SK-N-SH (cell line): Measurements from ENCODE around the gene PLA2G1B. TPM values are rescaled to one million over a fixed set of nuclear protein-coding genes. Genes with fewer than 3 reads are reported as not detected.

Experiments used
- CTCF ChIA-PET: fragments of 300-600, 350-600 bp; formaldehyde crosslinking; extraction: SDS; loops from one replicate; lab custom pipeline; 2021; lab: Yijun Ruan, JAX
- POLR2A ChIA-PET: fragments of 350-600 bp; sonication (Branson Sonifier 250); formaldehyde crosslinking; extraction: SDS; loops from one replicate; lab custom pipeline; 2020; ENCODE audit warnings: antibody characterized with exemption, inconsistent platforms; lab: Yijun Ruan, JAX
- DNase-seq: peaks from one replicate; pipeline ENCODE4 v3.0.0; 2012
- H2AFZ ChIP-seq: fragments of 200-600 bp; sonication (generic); 2 replicates; pipeline ENCODE4 v1.8.1; 2016; ENCODE audit warnings: antibody characterized with exemption, mild to moderate bottlenecking, low read depth
- H3F3A ChIP-seq: fragments of 200-600 bp; sonication (generic); replicated peaks from 2 replicates; pipeline ENCODE3; 2016; ENCODE audit warnings: antibody characterized with exemption, mild to moderate bottlenecking; ENCODE audit not compliant: insufficient read depth
- H3K27ac ChIP-seq, 2 experiments: fragments of 200-500 bp in 1 of 2; fragments of 200-600 bp in 1 of 2; sonication (Bioruptor generic) in 1 of 2; sonication (generic), shearing (Covaris generic) in 1 of 2; 2 replicates each; pipeline versions ENCODE4 v1.5.1 to v1.6.1; 2014 to 2016; ENCODE audit warnings: low read depth in 2 of 2, inconsistent platforms in 1 of 2, low read length in 1 of 2, mild to moderate bottlenecking in 1 of 2, mixed read lengths in 1 of 2
- H3K27me3 ChIP-seq: fragments of 200-600 bp; sonication (generic), shearing (Covaris generic); 2 replicates; pipeline ENCODE4 v1.6.1; 2016; ENCODE audit warnings: mixed run types; ENCODE audit not compliant: insufficient read depth
- H3K36me3 ChIP-seq, 2 experiments: fragments of 200-500 bp in 1 of 2; fragments of 200-600 bp in 1 of 2; sonication (Bioruptor generic) in 1 of 2; sonication (generic) in 1 of 2; replicated peaks in 1 of 2; 2 replicates each; pipeline versions ENCODE3 to v1.5.1; 2014 to 2016; ENCODE audit warnings: low read length in 1 of 2, mild to moderate bottlenecking in 1 of 2; ENCODE audit not compliant: insufficient read depth in 2 of 2, control insufficient read depth in 1 of 2
- H3K4me1 ChIP-seq, 2 experiments: fragments of 200-500 bp in 1 of 2; fragments of 200-600 bp in 1 of 2; sonication (Bioruptor generic) in 1 of 2; sonication (generic), shearing (Covaris generic) in 1 of 2; 2 replicates each; pipeline versions ENCODE4 v1.5.1 to v1.6.1; 2014 to 2016; ENCODE audit warnings: low read depth in 1 of 2, low read length in 1 of 2, mixed run types in 1 of 2; ENCODE audit not compliant: insufficient read depth in 2 of 2, control insufficient read depth in 1 of 2
- H3K4me2 ChIP-seq: fragments of 200-600 bp; sonication (generic), shearing (Covaris generic); 2 replicates; pipeline ENCODE4 v1.6.1; 2017; ENCODE audit warnings: mixed run types
- H3K4me3 ChIP-seq, 2 experiments: fragments of 200-500 bp in 1 of 2; fragments of 200-600 bp in 1 of 2; sonication (Bioruptor generic) in 1 of 2; sonication (generic), shearing (Covaris generic) in 1 of 2; 2 replicates each; pipeline versions ENCODE4 v1.5.1 to v1.8.1; 2014 to 2016; ENCODE audit warnings: low read depth in 2 of 2, inconsistent platforms in 1 of 2, low read length in 1 of 2, mild to moderate bottlenecking in 1 of 2, mixed read lengths in 1 of 2, moderate library complexity in 1 of 2
- H3K79me2 ChIP-seq: fragments of 200-600 bp; sonication (generic); 2 replicates; pipeline ENCODE4 v1.8.1; 2017; ENCODE audit warnings: mild to moderate bottlenecking; ENCODE audit not compliant: insufficient read depth
- H3K9ac ChIP-seq: fragments of 200-600 bp; sonication (generic); 2 replicates; pipeline ENCODE4 v1.6.1; 2017; ENCODE audit warnings: mixed run types
- H3K9me2 ChIP-seq: fragments of 200-600 bp; sonication (generic); 2 replicates; pipeline ENCODE4 v1.6.1; 2017; ENCODE audit warnings: mixed run types
- H3K9me3 ChIP-seq: fragments of 200-600 bp; sonication (generic); 2 replicates; pipeline ENCODE4 v1.6.1; 2017; ENCODE audit warnings: mixed run types, mild to moderate bottlenecking, moderate library complexity
- H4K20me1 ChIP-seq: fragments of 200-600 bp; sonication (generic); 2 replicates; pipeline ENCODE4 v1.6.1; 2017; ENCODE audit warnings: mild to moderate bottlenecking, mixed run types; ENCODE audit not compliant: insufficient read depth
- CHD2 ChIP-seq: fragments of 150-350 bp; IDR thresholded peaks from 2 replicates; pipeline ENCODE4 v1.6.1; 2018; ENCODE audit warnings: low read length; ENCODE audit not compliant: partially characterized antibody
- ELF1 ChIP-seq: IDR thresholded peaks from 2 replicates; pipeline ENCODE4 v1.4.0; 2012
- EZH2phosphoT487 ChIP-seq: fragments of 200-600 bp; sonication (generic); IDR thresholded peaks from 2 replicates; pipeline ENCODE4 v1.6.1; 2017; ENCODE audit warnings: low read depth, mixed run types, mild to moderate bottlenecking, antibody characterized with exemption, moderate library complexity, borderline replicate concordance
- FOSL2 ChIP-seq: IDR thresholded peaks from 2 replicates; pipeline ENCODE4 v1.4.0; 2012; ENCODE audit warnings: low read depth, mild to moderate bottlenecking, moderate library complexity, borderline replicate concordance
- MEF2A ChIP-seq: IDR thresholded peaks from 2 replicates; pipeline ENCODE4 v1.4.0; 2012; ENCODE audit warnings: low read depth, borderline replicate concordance
- RAD21 ChIP-seq: IDR thresholded peaks from 2 replicates; pipeline ENCODE4 v1.6.1; 2012; ENCODE audit warnings: mild to moderate bottlenecking, low read length
- RXRA ChIP-seq: IDR thresholded peaks from 2 replicates; pipeline ENCODE4 v1.4.0; 2012; ENCODE audit warnings: low read depth, mild to moderate bottlenecking, borderline replicate concordance
- SIN3A ChIP-seq: IDR thresholded peaks from 2 replicates; pipeline ENCODE4 v1.6.1; 2012; ENCODE audit warnings: low read depth, mild to moderate bottlenecking, low read length, moderate library complexity, borderline replicate concordance
- TAF1 ChIP-seq: IDR thresholded peaks from 2 replicates; pipeline ENCODE4 v1.6.1; 2012; ENCODE audit warnings: low read depth, mild to moderate bottlenecking, low read length, moderate library complexity, borderline replicate concordance
- TCF12 ChIP-seq: IDR thresholded peaks from 2 replicates; pipeline ENCODE4 v1.4.0; 2012
- WGBS: methylation state at CpG from one replicate; pipeline ENCODE4 v1.1.6; 2017; ENCODE audit warnings: low lambda C conversion rate; 5-methylcytosine and 5-hydroxymethylcytosine counted together
- polyA plus RNA-seq, 3 experiments: library from polyadenylated mRNA; depleted of rRNA; stranded (reverse); fragments of >200 nt; gene quantifications; 2 replicates each; pipeline ENCODE4 v1.2.3, GENCODE V29; 2012
- TF ChIP-seq, protein P1 (sequence below): IDR thresholded peaks from 2 replicates; pipeline ENCODE4 v1.4.0; 2012; ENCODE audit warnings: low read depth, borderline replicate concordance
- TF ChIP-seq, protein P2 (sequence below): fragments of 200-600 bp; sonication (generic); IDR thresholded peaks from 2 replicates; pipeline ENCODE4 v1.6.1; 2017; ENCODE audit warnings: antibody characterized with exemption, mild to moderate bottlenecking, moderate library complexity
- TF ChIP-seq, protein P3 (sequence below): IDR thresholded peaks from 2 replicates; pipeline ENCODE4; 2012

The PLA2G1B gene
- polyA plus RNA-seq, 1 of the 3 experiments (the other 2 are of a cell fraction) = not detected

DNA sequence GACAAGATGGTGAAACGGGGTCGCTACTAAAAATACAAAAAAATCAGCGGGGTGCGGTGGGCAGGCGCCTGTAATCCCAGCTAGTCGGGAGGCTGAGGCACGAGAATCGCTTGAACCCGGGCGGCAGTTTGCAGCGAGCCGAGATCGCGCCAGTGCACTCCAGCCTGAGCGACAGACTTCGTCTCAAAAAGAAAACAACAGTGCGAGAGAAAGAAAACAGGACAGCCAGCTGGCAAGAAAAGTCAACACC lies 35.2 kb downstream of the PLA2G1B start:
- TF ChIP-seq TAF1 = no peak
- no peak for TF ChIP-seq RAD21
- no peak for TF ChIP-seq RXRA
- no peak for TF ChIP-seq EZH2phosphoT487
- TF ChIP-seq, protein P1, sequence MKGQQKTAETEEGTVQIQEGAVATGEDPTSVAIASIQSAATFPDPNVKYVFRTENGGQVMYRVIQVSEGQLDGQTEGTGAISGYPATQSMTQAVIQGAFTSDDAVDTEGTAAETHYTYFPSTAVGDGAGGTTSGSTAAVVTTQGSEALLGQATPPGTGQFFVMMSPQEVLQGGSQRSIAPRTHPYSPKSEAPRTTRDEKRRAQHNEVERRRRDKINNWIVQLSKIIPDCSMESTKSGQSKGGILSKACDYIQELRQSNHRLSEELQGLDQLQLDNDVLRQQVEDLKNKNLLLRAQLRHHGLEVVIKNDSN = no peak
- no peak for TF ChIP-seq FOSL2
- TF ChIP-seq TCF12 = no peak
- no peak for TF ChIP-seq SIN3A
- no peak for TF ChIP-seq ELF1
- H3K27ac ChIP-seq = peak overlapping the region; percentile 95 to 100
- no peaks in the 10 kb centered on the region for H3K36me3 ChIP-seq
- POLR2A ChIA-PET = interaction anchor here (0.8 to 4.8 kb wide), 16 partner anchors 10 to 358 kb away, joined by 4 to 108 read pairs (median 12); partner anchors contain the start of genes COX6A1, PXN, RAB35 and RPLP0
- peak overlapping the region; percentile 86 for H3K9ac ChIP-seq
- H3K9me2 ChIP-seq = no peaks in the 10 kb centered on the region
- no peaks in the 10 kb centered on the region for H3K9me3 ChIP-seq
- WGBS = under 1% methylated on average over 17 of the region's 17 CpGs
- peaks cover 0 to 2% of the 10 kb centered on the region in 2 experiments; a peak in 2 of 4 replicates for H3K4me1 ChIP-seq
- H2AFZ ChIP-seq = peak overlapping the region; percentile 67; the same call in 1 of the 2 replicates
- H3F3A ChIP-seq = peaks cover 30% of the 10 kb centered on the region
- DNase-seq = no peak
- no peaks in the 10 kb centered on the region for H3K79me2 ChIP-seq
- H3K4me3 ChIP-seq = peak overlapping the region; percentile 50 to 70
- no peaks in the 10 kb centered on the region for H4K20me1 ChIP-seq
- H3K27me3 ChIP-seq = no peaks in the 10 kb centered on the region
- peak overlapping the region; percentile 90 for H3K4me2 ChIP-seq
- CTCF ChIA-PET = interaction anchor here (0.9 to 3.8 kb wide), 7 partner anchors 10 to 67 kb away, joined by 3 to 26 read pairs (median 4); partner anchors contain the start of gene SIRT4

DNA sequence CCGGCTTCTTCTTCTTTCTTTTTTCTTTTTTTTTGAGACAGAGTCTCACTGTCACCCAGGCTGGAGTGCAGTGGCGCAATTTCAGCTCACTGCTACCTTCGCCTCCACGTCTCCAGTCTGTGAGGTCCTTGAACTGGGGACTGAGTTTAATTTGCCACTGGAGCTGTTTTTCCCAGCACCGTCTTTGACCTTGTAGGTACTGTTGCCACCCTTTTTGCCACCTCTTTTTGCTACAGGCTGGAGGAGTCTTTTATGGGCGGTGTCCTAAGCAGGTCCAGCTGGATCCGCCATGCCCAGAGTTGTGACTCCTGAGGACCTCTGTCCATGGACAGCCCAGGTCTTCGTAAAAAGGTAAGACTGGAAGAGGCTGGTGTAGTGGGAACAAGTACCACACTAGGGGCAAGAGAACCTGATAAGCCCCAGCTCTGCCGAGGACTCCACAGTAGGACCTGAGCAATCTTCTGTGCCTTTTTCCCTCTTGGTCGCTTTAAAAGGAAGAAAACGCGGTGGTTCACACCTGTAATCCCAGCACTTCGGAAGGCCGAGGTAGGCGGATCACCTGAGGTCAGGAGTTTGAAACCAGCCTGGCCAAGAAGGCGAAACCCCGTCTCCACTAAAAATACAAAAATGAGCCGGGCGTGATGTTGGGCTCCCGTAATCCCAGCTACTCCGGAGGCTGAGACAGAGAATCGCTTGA lies 36.8 kb downstream of the PLA2G1B start:
- POLR2A ChIA-PET = interaction anchor here (0.6 to 4.8 kb wide), 29 partner anchors 9 to 1007 kb away, joined by 3 to 108 read pairs (median 7); partner anchors contain the start of genes PXN, RAB35, RPLP0 and SIRT4
- H3K27ac ChIP-seq = peak overlapping the region; percentile 7 to 100; a peak in 3 of 4 replicates

More for the DNA sequence above, 36.8 kb downstream of the PLA2G1B start:
- DNase-seq = no peak
- H3K9ac ChIP-seq = peak overlapping the region; percentile 37; the same call in 1 of the 2 replicates
- no peak overlapping the region; the same call in 1 of the 2 replicates for H2AFZ ChIP-seq
- no peaks in the 10 kb centered on the region for H3K36me3 ChIP-seq
- no peaks in the 10 kb centered on the region for H3K79me2 ChIP-seq
- H3K9me2 ChIP-seq = no peaks in the 10 kb centered on the region
- WGBS = 30% methylated on average over 20 of the region's 22 CpGs
- H4K20me1 ChIP-seq = no peaks in the 10 kb centered on the region
- no peaks in the 10 kb centered on the region for H3K9me3 ChIP-seq
- H3K4me3 ChIP-seq = peak overlapping the region; percentile 4 to 47
- CTCF ChIA-PET = interaction anchor here (1.0 to 3.8 kb wide), 7 partner anchors 11 to 179 kb away, joined by 3 to 26 read pairs (median 7); partner anchors contain the start of genes PXN, SIRT4 and SRSF9
- no peaks in the 10 kb centered on the region for H3K27me3 ChIP-seq
- TF ChIP-seq, protein P2, sequence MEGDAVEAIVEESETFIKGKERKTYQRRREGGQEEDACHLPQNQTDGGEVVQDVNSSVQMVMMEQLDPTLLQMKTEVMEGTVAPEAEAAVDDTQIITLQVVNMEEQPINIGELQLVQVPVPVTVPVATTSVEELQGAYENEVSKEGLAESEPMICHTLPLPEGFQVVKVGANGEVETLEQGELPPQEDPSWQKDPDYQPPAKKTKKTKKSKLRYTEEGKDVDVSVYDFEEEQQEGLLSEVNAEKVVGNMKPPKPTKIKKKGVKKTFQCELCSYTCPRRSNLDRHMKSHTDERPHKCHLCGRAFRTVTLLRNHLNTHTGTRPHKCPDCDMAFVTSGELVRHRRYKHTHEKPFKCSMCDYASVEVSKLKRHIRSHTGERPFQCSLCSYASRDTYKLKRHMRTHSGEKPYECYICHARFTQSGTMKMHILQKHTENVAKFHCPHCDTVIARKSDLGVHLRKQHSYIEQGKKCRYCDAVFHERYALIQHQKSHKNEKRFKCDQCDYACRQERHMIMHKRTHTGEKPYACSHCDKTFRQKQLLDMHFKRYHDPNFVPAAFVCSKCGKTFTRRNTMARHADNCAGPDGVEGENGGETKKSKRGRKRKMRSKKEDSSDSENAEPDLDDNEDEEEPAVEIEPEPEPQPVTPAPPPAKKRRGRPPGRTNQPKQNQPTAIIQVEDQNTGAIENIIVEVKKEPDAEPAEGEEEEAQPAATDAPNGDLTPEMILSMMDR = no peak
- TF ChIP-seq TCF12 (no peak), EZH2phosphoT487 (no peak), CHD2 (no peak), MEF2A (no peak), RAD21 (no peak)
- TF ChIP-seq, protein P1 = no peak
- TF ChIP-seq, protein P3, sequence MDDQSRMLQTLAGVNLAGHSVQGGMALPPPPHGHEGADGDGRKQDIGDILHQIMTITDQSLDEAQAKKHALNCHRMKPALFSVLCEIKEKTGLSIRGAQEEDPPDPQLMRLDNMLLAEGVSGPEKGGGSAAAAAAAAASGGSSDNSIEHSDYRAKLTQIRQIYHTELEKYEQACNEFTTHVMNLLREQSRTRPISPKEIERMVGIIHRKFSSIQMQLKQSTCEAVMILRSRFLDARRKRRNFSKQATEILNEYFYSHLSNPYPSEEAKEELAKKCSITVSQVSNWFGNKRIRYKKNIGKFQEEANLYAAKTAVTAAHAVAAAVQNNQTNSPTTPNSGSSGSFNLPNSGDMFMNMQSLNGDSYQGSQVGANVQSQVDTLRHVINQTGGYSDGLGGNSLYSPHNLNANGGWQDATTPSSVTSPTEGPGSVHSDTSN = no peak
- peaks cover 0 to 2% of the 10 kb centered on the region in 2 experiments; a peak in 2 of 4 replicates for H3K4me1 ChIP-seq
- H3F3A ChIP-seq = peaks cover 30% of the 10 kb centered on the region
- H3K4me2 ChIP-seq = peak overlapping the region; percentile 68
